ENCODE data around the gene ZNF254.
"Not testable (repeated sequence)": the region's sequence is repeated elsewhere in the genome, so short reads cannot be mapped to it uniquely, and the experiment has no call there.

The ZNF254 gene

DNA sequence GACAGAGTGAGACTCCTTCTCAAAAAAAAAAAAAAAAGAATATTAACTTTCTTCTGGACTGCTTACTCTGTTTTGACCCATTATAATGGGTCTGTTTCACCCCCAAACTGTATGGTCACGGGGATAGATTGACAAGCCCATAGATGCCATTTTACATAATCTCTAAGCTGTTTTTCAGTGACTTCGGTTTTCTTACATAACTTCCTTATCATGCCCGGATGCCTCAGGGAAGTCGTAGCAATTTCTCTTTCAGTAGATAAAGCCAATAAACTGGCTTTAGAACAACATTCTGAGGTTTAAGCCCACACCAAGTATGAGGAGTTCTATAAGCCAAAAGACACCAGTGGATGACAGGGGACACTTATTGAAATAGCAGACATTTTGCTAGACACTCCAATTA lies 5.9 kb upstream of the ZNF254 start:
- H3K4me3 ChIP-seq (ENCODE audit: low read depth, low read length) = no peak overlapping the region
- no peak for DNase-seq (ENCODE audit: low read depth)
- TF ChIP-seq, protein P1, sequence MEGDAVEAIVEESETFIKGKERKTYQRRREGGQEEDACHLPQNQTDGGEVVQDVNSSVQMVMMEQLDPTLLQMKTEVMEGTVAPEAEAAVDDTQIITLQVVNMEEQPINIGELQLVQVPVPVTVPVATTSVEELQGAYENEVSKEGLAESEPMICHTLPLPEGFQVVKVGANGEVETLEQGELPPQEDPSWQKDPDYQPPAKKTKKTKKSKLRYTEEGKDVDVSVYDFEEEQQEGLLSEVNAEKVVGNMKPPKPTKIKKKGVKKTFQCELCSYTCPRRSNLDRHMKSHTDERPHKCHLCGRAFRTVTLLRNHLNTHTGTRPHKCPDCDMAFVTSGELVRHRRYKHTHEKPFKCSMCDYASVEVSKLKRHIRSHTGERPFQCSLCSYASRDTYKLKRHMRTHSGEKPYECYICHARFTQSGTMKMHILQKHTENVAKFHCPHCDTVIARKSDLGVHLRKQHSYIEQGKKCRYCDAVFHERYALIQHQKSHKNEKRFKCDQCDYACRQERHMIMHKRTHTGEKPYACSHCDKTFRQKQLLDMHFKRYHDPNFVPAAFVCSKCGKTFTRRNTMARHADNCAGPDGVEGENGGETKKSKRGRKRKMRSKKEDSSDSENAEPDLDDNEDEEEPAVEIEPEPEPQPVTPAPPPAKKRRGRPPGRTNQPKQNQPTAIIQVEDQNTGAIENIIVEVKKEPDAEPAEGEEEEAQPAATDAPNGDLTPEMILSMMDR (IDR thresholded peaks at IDR 0.05; ENCODE audit: insufficient read depth, low read depth, low read length, missing control alignments) = no peak

DNA sequence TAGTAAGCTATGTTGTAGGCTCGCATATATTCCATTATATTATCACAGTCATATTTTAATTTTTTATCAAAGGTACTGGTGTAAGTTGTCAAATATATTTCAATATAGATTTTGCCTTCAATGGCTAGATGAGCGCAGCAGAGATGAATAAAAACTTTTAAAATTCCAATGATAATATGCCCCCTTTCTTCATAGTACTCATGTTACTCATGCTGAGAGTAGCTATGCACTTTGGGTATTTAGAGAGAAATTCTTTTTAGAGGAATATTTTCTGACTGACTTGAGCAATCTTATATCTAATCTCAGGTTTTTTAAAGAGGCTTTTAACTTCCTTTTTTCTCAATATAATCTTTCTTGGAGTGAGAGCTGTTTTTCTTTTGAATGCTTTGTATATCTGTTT lies 11.4 kb downstream of the ZNF254 start:
- TF ChIP-seq, protein P1 (IDR thresholded peaks at IDR 0.05; ENCODE audit: insufficient read depth, low read depth, low read length, missing control alignments) = no peak
- no peak for DNase-seq (ENCODE audit: low read depth)

DNA sequence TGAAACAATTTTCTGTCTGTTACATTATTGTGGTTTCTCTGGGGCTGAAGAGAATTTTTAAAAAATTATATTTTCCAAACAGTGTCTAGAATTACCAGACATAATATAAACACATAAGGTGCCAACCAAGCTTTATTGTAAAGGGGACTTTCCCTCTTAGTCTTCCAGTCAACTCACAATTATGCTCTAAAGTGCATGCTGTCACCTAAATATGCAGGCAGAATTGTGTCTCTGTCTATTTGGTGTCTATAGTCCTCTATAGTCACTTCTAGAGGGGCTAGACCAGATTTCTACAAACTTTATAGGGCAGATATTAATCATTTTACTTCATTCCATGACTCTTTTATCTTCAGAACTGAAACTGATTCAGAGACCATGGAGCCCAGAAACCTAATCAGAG lies 12.8 kb downstream of the ZNF254 start:
- H3K4me3 ChIP-seq (ENCODE audit: low read depth, low read length) = no peak overlapping the region
- DNase-seq (ENCODE audit: low read depth) = no peak
- TF ChIP-seq, protein P1 (IDR thresholded peaks at IDR 0.05; ENCODE audit: insufficient read depth, low read depth, low read length, missing control alignments) = no peak

More for the DNA sequence above, 11.4 kb downstream of the ZNF254 start:
- H3K4me3 ChIP-seq (ENCODE audit: low read depth, low read length) = no peak overlapping the region

DNA sequence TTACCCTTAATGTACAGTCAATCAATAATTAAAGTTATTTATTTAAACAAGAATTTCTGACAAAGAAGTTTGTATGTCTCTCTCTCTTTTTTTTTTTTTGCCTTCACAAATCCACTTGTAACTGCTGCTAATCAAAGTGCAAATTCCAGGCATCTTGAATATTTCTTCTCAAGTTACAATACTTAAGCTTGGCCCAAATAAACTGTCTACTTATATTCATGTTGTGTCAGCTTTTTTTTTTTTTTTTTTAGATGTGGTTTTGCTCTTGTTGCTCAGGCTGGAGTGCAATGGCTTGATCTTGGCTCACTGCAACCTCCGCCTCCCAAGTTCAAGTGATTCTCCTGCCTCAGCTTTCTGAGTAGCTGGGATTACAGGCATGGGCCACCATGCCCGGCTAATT lies 13.6 kb downstream of the ZNF254 start:
- DNase-seq (ENCODE audit: low read depth); H3K4me3 ChIP-seq (ENCODE audit: low read depth, low read length): not testable (repeated sequence)

DNA sequence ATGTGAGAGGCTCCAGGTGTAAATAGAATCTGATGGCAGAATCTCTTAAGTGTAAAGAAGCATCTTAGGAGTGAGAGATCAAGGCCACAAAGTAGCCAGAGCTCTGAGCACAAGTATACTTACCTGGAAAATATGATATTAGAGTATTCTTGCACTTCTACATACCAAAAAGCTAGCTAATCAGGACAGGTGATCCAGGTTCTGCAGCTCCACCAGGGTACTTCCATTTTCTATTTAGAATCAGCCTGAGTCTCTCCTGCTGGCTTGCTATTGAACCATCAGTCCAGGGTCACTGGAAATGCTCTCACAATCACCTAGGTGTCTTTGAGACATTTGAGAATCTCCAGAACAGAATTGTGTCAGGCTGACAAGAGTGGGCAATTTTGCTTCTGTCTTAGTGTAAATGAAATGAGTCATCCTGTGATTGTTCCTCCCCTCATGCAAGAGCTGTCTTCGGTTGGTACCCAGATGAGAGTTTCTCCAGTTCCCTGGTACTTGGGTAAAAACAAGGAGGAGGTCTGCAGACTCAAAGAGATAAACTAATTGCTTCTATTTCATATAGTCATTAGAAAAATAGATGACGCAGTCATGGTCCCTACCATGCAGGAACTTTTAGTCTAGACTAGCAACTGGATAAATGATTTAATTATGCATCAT lies 14.6 kb downstream of the ZNF254 start:
- DNase-seq (ENCODE audit: low read depth) = no peak
- H3K4me3 ChIP-seq (ENCODE audit: low read depth, low read length) = no peak overlapping the region
- TF ChIP-seq, protein P1 (IDR thresholded peaks at IDR 0.05; ENCODE audit: insufficient read depth, low read depth, low read length, missing control alignments) = no peak

DNA sequence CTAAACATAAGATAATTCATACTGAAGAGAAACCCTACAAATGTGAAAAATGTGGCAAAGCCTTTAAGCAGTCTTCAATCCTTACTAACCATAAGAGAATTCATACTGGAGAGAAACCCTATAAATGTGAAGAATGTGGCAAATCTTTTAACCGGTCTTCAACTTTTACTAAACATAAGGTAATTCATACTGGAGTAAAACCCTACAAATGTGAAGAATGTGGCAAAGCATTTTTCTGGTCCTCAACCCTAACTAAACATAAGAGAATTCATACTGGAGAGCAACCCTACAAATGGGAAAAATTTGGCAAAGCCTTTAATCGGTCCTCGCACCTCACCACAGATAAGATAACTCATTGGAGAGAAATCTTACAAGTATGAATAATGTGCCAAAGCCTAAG lies 40.6 kb downstream of the ZNF254 start:
- no peak for DNase-seq (ENCODE audit: low read depth)
- H3K4me3 ChIP-seq (ENCODE audit: low read depth, low read length) = no peak overlapping the region
- TF ChIP-seq, protein P1 (IDR thresholded peaks at IDR 0.05; ENCODE audit: insufficient read depth, low read depth, low read length, missing control alignments) = no peak

DNA sequence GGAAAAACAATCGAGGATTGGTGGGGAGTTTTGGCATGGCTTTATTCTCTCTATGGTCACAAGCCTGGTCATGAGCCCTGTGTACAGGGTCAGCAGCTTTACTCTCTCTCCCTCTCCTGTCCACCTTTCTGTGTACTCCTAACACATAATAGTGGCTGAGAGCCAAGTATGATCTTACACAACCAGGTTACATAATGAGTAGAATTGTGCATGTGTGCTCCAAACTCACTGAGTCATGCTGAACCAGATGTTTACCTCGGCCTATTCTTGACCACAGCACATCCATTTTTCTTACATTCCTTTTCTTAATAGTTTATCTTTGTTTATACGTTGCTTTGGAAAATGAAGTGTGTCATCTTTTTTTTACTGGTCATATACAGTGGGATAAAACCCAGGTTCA lies 53.1 kb downstream of the ZNF254 start:
- TF ChIP-seq, protein P1 (IDR thresholded peaks at IDR 0.05; ENCODE audit: insufficient read depth, low read depth, low read length, missing control alignments) = no peak
- no peak overlapping the region for H3K4me3 ChIP-seq (ENCODE audit: low read depth, low read length)
- no peak for DNase-seq (ENCODE audit: low read depth)

Measured in GM12865 (cell line).